GM23338 (cell line): ENCODE data around the gene TSEN2. TPM values are rescaled to one million over a fixed set of nuclear protein-coding genes. Genes with fewer than 3 reads are reported as not detected.

ENCODE experiments used
- ATAC-seq: fragments of 200-7000 bp; cut with Tn5 transposase; 3 replicates; pipeline ENCODE4 v1.9.1; 2020
- DNase-seq: peaks from one replicate; pipeline ENCODE4 v3.0.0-alpha.2; 2015; ENCODE audit warnings: low spot score
- H2AFZ ChIP-seq: fragments of 200-600 bp; sonication (generic); 2 replicates; pipeline ENCODE4 v1.8.0; 2016; ENCODE audit warnings: antibody characterized with exemption, mild to moderate bottlenecking, moderate library complexity
- H3F3A ChIP-seq: fragments of 200-600 bp; sonication (generic); replicated peaks from 2 replicates; pipeline ENCODE4 v1.8.0; 2017; ENCODE audit warnings: antibody characterized with exemption, mixed run types, low read depth
- H3K27ac ChIP-seq: fragments of 200-600 bp; sonication (generic); 2 replicates; pipeline ENCODE4 v1.6.1; 2016; ENCODE audit warnings: low read depth
- H3K27me3 ChIP-seq: fragments of 200-600 bp; sonication (generic); 2 replicates; pipeline ENCODE4 v1.8.0; 2016; ENCODE audit warnings: mild to moderate bottlenecking, mixed run types, moderate library complexity; ENCODE audit not compliant: insufficient read depth
- H3K36me3 ChIP-seq: fragments of 200-600 bp; sonication (generic); 2 replicates; pipeline ENCODE4 v1.8.0; 2016; ENCODE audit warnings: mild to moderate bottlenecking; ENCODE audit not compliant: insufficient read depth
- H3K4me1 ChIP-seq: fragments of 200-600 bp; sonication (generic); 2 replicates; pipeline ENCODE4 v1.8.0; 2016; ENCODE audit warnings: mild to moderate bottlenecking, moderate library complexity; ENCODE audit not compliant: insufficient read depth
- H3K4me2 ChIP-seq: fragments of 200-600 bp; sonication (generic); 2 replicates; pipeline ENCODE4 v1.7.1; 2017; ENCODE audit warnings: mixed run types
- H3K4me3 ChIP-seq: fragments of 200-600 bp; sonication (generic); 2 replicates; pipeline ENCODE4 v1.6.1; 2016; ENCODE audit warnings: mixed run types
- H3K79me2 ChIP-seq: fragments of 200-600 bp; sonication (generic); replicated peaks from 2 replicates; pipeline ENCODE4 v1.8.0; 2017; ENCODE audit warnings: mild to moderate bottlenecking; ENCODE audit not compliant: insufficient read depth
- H3K9me2 ChIP-seq: fragments of 200-600 bp; sonication (generic); 2 replicates; pipeline ENCODE4 v1.8.0; 2017; ENCODE audit not compliant: insufficient read depth
- H4K20me1 ChIP-seq: fragments of 200-600 bp; sonication (generic); replicated peaks from 2 replicates; pipeline ENCODE4 v1.8.0; 2017; ENCODE audit warnings: mild to moderate bottlenecking; ENCODE audit not compliant: insufficient read depth
- H3K27ac Mint-ChIP-seq: 2 replicates; pipeline ENCODE4 v1.8.0; 2020; ENCODE audit warnings: inconsistent platforms, mild to moderate bottlenecking, moderate library complexity, mixed read lengths
- H3K27me3 Mint-ChIP-seq: 3 replicates; pipeline ENCODE4 v1.8.0; 2022; ENCODE audit warnings: low read depth, mild to moderate bottlenecking, moderate library complexity, mixed read lengths, inconsistent platforms; ENCODE audit not compliant: insufficient read depth, poor library complexity
- H3K36me3 Mint-ChIP-seq: 3 replicates; pipeline ENCODE4 v1.8.0; 2021; ENCODE audit warnings: low read depth, mild to moderate bottlenecking, inconsistent platforms, moderate library complexity, mixed read lengths
- H3K4me1 Mint-ChIP-seq: 3 replicates; pipeline ENCODE4 v1.8.0; 2020; ENCODE audit warnings: mild to moderate bottlenecking, inconsistent platforms, mixed read lengths
- H3K4me3 Mint-ChIP-seq: 3 replicates; pipeline ENCODE4 v1.8.0; 2021; ENCODE audit warnings: moderate library complexity, mild to moderate bottlenecking, inconsistent platforms, mixed read lengths
- H3K9me3 Mint-ChIP-seq: 3 replicates; pipeline ENCODE4 v1.8.0; 2020; ENCODE audit warnings: moderate library complexity, mild to moderate bottlenecking, inconsistent platforms, mixed read lengths
- CREB1 ChIP-seq: fragments of 250-450 bp; sonication (Bioruptor Pico); IDR thresholded peaks from 2 replicates; pipeline ENCODE4 v1.5.0; 2020; ENCODE audit warnings: low read depth, mild to moderate bottlenecking, moderate library complexity
- ETS1 ChIP-seq: IDR thresholded peaks from 2 replicates; pipeline ENCODE4 v1.6.1; 2016; ENCODE audit warnings: antibody characterized with exemption
- EZH2 ChIP-seq: fragments of 200-600 bp; sonication (generic); IDR thresholded peaks from one replicate; pipeline ENCODE4 v1.8.0; 2017; ENCODE audit warnings: antibody characterized with exemption, mild to moderate bottlenecking, low read depth; ENCODE audit not compliant: unreplicated experiment
- EZH2phosphoT487 ChIP-seq: fragments of 200-600 bp; sonication (generic); IDR thresholded peaks from one replicate; pipeline ENCODE4 v1.8.1; 2018; ENCODE audit warnings: antibody characterized with exemption; ENCODE audit not compliant: unreplicated experiment
- JUNB ChIP-seq: IDR thresholded peaks from one replicate; pipeline ENCODE4 v1.6.1; 2016; ENCODE audit warnings: antibody characterized with exemption; ENCODE audit not compliant: unreplicated experiment
- NANOG ChIP-seq: IDR thresholded peaks from 2 replicates; pipeline ENCODE4 v1.6.1; 2016; ENCODE audit warnings: antibody characterized with exemption, borderline replicate concordance
- POLR2AphosphoS5 ChIP-seq: IDR thresholded peaks from 2 replicates; pipeline ENCODE4 v1.6.1; 2016; ENCODE audit warnings: antibody characterized with exemption, low read depth
- STAT1 ChIP-seq: IDR thresholded peaks from one replicate; pipeline ENCODE4 v1.6.1; 2016; ENCODE audit warnings: antibody characterized with exemption; ENCODE audit not compliant: unreplicated experiment
- ZNF114 ChIP-seq: fragments of 250-450 bp; sonication (Bioruptor Pico); IDR thresholded peaks from 2 replicates; pipeline ENCODE4 v1.5.0; 2020; ENCODE audit warnings: mild to moderate bottlenecking, moderate library complexity
- ZNF331 ChIP-seq: fragments of 250-450 bp; sonication (Bioruptor Pico); IDR thresholded peaks from 2 replicates; pipeline ENCODE4 v1.5.0; 2020; ENCODE audit warnings: low read depth, mild to moderate bottlenecking, moderate library complexity
- ZNF462 ChIP-seq: fragments of 250-450 bp; sonication (Bioruptor Pico); IDR thresholded peaks from 2 replicates; pipeline ENCODE4 v1.5.0; 2020; ENCODE audit warnings: mild to moderate bottlenecking, moderate library complexity
- polyA plus RNA-seq: library from polyadenylated mRNA; unstranded; fragments of >200 nt; fragmentation: Nextera tagmentation; extraction: Ambion mirVana; gene quantifications from 2 replicates; pipeline ENCODE4 v1.2.1, GENCODE V29; 2016
- total RNA-seq: library from RNA; depleted of rRNA; stranded (reverse); fragments of >200 nt; shearing (Covaris generic); gene quantifications from 2 replicates; pipeline ENCODE4 v1.2.3, GENCODE V29; 2014
- TF ChIP-seq, protein P1 (sequence below): IDR thresholded peaks from one replicate; pipeline ENCODE4 v1.6.1; 2018; ENCODE audit warnings: antibody characterized with exemption; ENCODE audit not compliant: unreplicated experiment
- TF ChIP-seq, protein P2 (sequence below), 2 experiments: fragments of 200-600 bp in 1 of 2; sonication (generic) in 1 of 2; conservative IDR thresholded peaks; 2 replicates each; pipeline versions ENCODE4 v1.5.1 to v1.6.1; 2016 to 2017; ENCODE audit warnings: antibody characterized with exemption in 2 of 2, low read depth in 2 of 2, mild to moderate bottlenecking in 2 of 2, moderate library complexity in 1 of 2

The TSEN2 gene
- total and polyA plus RNA-seq, 2 experiments from 2014 or later: 27.7 to 30.0 TPM

DNA sequence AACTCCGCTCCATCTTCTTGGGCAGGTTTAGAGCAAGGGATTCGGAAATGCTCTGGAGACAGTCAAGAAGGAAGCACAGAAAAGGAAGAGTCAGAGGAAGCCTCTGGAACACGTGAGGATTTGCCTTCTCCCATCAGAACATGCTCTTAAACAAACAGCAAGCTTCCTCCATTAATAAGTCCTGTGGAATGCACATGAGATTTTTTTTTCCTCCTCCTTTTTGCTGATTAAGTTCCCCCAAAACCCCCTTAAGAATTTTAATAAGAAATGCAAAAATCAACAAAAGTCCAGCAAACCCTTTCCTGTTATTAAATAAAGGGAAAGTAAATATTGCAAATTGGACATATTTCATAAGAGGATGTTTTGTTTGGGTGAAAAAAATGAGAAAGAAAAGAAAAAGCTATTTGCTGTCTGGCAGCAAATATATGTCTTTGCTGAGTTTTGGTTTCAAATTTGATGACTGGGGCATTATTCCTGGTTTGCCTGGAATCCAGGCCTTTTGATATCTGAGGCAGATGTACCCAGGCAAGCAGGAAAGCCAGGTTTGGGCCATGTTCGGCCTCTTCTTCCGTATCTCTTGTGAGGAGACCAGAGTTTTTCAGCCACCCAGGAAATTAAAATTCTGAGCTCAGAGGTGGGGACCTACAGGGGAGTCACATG, 7.9 kb upstream of the TSEN2 start:
- Mint-ChIP-seq H3K4me3 (no peak overlapping the region), H3K36me3 (no peaks in the 10 kb centered on the region), H3K27me3 (peaks cover 4% of the 10 kb centered on the region), H3K27ac (no peak overlapping the region), H3K9me3 (no peaks in the 10 kb centered on the region), H3K4me1 (peaks cover 9% of the 10 kb centered on the region)
- TF ChIP-seq EZH2phosphoT487: no peak
- no peak for TF ChIP-seq ZNF462
- TF ChIP-seq, protein P1, sequence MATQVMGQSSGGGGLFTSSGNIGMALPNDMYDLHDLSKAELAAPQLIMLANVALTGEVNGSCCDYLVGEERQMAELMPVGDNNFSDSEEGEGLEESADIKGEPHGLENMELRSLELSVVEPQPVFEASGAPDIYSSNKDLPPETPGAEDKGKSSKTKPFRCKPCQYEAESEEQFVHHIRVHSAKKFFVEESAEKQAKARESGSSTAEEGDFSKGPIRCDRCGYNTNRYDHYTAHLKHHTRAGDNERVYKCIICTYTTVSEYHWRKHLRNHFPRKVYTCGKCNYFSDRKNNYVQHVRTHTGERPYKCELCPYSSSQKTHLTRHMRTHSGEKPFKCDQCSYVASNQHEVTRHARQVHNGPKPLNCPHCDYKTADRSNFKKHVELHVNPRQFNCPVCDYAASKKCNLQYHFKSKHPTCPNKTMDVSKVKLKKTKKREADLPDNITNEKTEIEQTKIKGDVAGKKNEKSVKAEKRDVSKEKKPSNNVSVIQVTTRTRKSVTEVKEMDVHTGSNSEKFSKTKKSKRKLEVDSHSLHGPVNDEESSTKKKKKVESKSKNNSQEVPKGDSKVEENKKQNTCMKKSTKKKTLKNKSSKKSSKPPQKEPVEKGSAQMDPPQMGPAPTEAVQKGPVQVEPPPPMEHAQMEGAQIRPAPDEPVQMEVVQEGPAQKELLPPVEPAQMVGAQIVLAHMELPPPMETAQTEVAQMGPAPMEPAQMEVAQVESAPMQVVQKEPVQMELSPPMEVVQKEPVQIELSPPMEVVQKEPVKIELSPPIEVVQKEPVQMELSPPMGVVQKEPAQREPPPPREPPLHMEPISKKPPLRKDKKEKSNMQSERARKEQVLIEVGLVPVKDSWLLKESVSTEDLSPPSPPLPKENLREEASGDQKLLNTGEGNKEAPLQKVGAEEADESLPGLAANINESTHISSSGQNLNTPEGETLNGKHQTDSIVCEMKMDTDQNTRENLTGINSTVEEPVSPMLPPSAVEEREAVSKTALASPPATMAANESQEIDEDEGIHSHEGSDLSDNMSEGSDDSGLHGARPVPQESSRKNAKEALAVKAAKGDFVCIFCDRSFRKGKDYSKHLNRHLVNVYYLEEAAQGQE: no peak
- no peak for TF ChIP-seq CREB1 (CRISPR knock-in tag)
- no peak for TF ChIP-seq JUNB
- no peak for TF ChIP-seq EZH2
- TF ChIP-seq NANOG: no peak
- no peak for TF ChIP-seq STAT1
- no peak for TF ChIP-seq ZNF331 (CRISPR knock-in tag)
- TF ChIP-seq ETS1: no peak
- no peak for TF ChIP-seq POLR2AphosphoS5
- TF ChIP-seq, protein P2, sequence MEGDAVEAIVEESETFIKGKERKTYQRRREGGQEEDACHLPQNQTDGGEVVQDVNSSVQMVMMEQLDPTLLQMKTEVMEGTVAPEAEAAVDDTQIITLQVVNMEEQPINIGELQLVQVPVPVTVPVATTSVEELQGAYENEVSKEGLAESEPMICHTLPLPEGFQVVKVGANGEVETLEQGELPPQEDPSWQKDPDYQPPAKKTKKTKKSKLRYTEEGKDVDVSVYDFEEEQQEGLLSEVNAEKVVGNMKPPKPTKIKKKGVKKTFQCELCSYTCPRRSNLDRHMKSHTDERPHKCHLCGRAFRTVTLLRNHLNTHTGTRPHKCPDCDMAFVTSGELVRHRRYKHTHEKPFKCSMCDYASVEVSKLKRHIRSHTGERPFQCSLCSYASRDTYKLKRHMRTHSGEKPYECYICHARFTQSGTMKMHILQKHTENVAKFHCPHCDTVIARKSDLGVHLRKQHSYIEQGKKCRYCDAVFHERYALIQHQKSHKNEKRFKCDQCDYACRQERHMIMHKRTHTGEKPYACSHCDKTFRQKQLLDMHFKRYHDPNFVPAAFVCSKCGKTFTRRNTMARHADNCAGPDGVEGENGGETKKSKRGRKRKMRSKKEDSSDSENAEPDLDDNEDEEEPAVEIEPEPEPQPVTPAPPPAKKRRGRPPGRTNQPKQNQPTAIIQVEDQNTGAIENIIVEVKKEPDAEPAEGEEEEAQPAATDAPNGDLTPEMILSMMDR (conservative IDR thresholded peaks at IDR 0.05; ENCODE audit: low read depth in 2 of 2): no peak
- no peak for TF ChIP-seq ZNF114 (CRISPR knock-in tag)
- ATAC-seq (no peak), DNase-seq (no peak)
- no peaks in the 10 kb centered on the region for H3K36me3 ChIP-seq
- H3K79me2 ChIP-seq: no peaks in the 10 kb centered on the region
- H3K27ac ChIP-seq: no peak overlapping the region
- no peak overlapping the region for H2AFZ ChIP-seq
- H3F3A ChIP-seq: no peaks in the 10 kb centered on the region
- H3K4me1 ChIP-seq: no peaks in the 10 kb centered on the region; the same call in 1 of the 2 replicates
- no peak overlapping the region for H3K4me3 ChIP-seq
- H3K27me3 ChIP-seq: no peaks in the 10 kb centered on the region
- no peaks in the 10 kb centered on the region for H3K9me2 ChIP-seq
- H4K20me1 ChIP-seq: no peaks in the 10 kb centered on the region
- no peak overlapping the region for H3K4me2 ChIP-seq
